KMS-11 (cell line): ENCODE results near the gene PRELID2.

Experiments
- H2AFZ ChIP-seq: fragments of 200-600 bp; sonication (generic); 2 replicates; pipeline ENCODE4 v1.6.1; 2016; ENCODE audit warnings: antibody characterized with exemption, mixed run types, low read depth
- H3K27ac ChIP-seq: fragments of 200-600 bp; sonication (generic); 2 replicates; pipeline ENCODE4 v1.6.1; 2016; ENCODE audit warnings: mild to moderate bottlenecking, mixed run types
- H3K27me3 ChIP-seq: fragments of 200-600 bp; sonication (generic); 2 replicates; pipeline ENCODE4 v1.6.1; 2017; ENCODE audit warnings: mild to moderate bottlenecking, low read depth, mixed run types, moderate library complexity; ENCODE audit not compliant: insufficient read depth
- H3K36me3 ChIP-seq: fragments of 200-600 bp; sonication (generic); 2 replicates; pipeline ENCODE4 v1.6.1; 2017; ENCODE audit warnings: mild to moderate bottlenecking, mixed run types; ENCODE audit not compliant: insufficient read depth
- H3K4me1 ChIP-seq: fragments of 200-600 bp; sonication (generic); 2 replicates; pipeline ENCODE4 v1.6.1; 2016; ENCODE audit warnings: mild to moderate bottlenecking, low read depth, mixed run types; ENCODE audit not compliant: poor library complexity, severe bottlenecking
- H3K4me2 ChIP-seq: fragments of 200-600 bp; sonication (generic); 2 replicates; pipeline ENCODE4 v1.7.0; 2016; ENCODE audit warnings: mild to moderate bottlenecking, mixed run types
- H3K4me3 ChIP-seq: fragments of 200-600 bp; sonication (generic); IDR thresholded peaks from 2 replicates; pipeline ENCODE4 v1.6.1; 2017; ENCODE audit warnings: low read depth, low read length, mixed read lengths; ENCODE audit not compliant: insufficient read depth
- H3K79me2 ChIP-seq: fragments of 200-600 bp; sonication (generic); 2 replicates; pipeline ENCODE4 v1.6.1; 2016; ENCODE audit warnings: low read depth, mixed run types; ENCODE audit not compliant: insufficient read depth
- H3K9ac ChIP-seq: fragments of 200-600 bp; sonication (generic); 2 replicates; pipeline ENCODE4 v1.6.1; 2016; ENCODE audit warnings: mild to moderate bottlenecking, mixed run types
- H4K20me1 ChIP-seq: fragments of 200-600 bp; sonication (generic); 2 replicates; pipeline ENCODE4 v1.6.1; 2016; ENCODE audit warnings: mild to moderate bottlenecking, mixed run types; ENCODE audit not compliant: insufficient read depth
- TF ChIP-seq, protein P1 (sequence below): fragments of 200-600 bp; sonication (generic); conservative IDR thresholded peaks from 2 replicates; pipeline ENCODE4 v1.6.1; 2017; ENCODE audit warnings: low read depth, mild to moderate bottlenecking, antibody characterized with exemption, low read length, moderate library complexity, mixed read lengths

The PRELID2 gene

DNA sequence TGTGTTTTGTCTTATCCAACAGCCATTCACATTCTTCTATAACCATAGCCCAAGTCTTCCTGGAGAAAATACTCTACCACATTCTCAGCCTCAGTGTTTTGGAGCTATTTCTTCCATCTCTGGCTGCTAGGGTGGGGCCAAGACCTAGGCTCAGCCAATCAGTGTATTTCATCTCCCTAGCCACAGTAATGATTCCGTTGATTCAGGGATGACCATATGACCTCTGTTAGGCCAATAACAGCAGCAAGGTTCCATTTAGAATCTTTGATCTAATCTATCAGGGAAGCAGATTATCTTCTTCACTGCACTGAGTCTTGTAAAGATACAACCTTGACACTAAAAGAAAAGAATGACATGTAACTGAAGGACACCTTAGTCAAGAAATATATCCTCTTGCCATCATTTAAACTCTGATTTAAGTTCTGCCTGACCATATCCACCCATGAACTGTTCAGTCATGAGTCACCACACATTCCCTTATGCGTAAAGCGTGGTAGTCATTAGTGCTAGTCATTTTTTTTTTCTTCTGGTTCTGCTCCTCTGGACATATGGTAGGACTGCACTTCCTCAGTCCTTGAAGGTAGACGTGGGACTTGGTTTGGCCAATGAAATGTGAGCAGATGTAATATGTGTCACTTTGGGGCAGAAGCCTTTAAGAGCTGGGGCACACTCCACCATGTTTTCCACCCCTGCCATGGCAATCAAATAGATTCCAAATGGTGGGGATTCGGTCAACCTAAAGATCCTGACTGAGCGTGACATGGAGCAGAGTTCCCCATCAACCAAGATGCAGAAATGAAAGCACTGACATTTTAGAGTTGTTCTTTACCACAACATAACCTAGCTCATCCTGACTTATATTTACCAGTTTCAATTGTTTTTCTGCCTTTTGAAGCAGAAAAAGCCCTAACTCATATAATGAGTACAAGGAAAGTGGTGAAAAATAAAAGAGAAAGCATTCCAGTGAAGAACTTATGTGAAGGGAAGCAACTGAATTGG lies 12.7 kb upstream of the PRELID2 start:
- H3K9ac ChIP-seq: no peak overlapping the region
- no peak overlapping the region for H3K4me2 ChIP-seq
- TF ChIP-seq, protein P1, sequence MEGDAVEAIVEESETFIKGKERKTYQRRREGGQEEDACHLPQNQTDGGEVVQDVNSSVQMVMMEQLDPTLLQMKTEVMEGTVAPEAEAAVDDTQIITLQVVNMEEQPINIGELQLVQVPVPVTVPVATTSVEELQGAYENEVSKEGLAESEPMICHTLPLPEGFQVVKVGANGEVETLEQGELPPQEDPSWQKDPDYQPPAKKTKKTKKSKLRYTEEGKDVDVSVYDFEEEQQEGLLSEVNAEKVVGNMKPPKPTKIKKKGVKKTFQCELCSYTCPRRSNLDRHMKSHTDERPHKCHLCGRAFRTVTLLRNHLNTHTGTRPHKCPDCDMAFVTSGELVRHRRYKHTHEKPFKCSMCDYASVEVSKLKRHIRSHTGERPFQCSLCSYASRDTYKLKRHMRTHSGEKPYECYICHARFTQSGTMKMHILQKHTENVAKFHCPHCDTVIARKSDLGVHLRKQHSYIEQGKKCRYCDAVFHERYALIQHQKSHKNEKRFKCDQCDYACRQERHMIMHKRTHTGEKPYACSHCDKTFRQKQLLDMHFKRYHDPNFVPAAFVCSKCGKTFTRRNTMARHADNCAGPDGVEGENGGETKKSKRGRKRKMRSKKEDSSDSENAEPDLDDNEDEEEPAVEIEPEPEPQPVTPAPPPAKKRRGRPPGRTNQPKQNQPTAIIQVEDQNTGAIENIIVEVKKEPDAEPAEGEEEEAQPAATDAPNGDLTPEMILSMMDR: no peak
- no peaks in the 10 kb centered on the region for H3K4me1 ChIP-seq
- no peaks in the 10 kb centered on the region for H3K36me3 ChIP-seq
- H2AFZ ChIP-seq: no peak overlapping the region
- no peaks in the 10 kb centered on the region for H3K27me3 ChIP-seq
- H3K27ac ChIP-seq: no peak overlapping the region
- no peaks in the 10 kb centered on the region for H3K79me2 ChIP-seq
- H4K20me1 ChIP-seq: no peaks in the 10 kb centered on the region
- no peak overlapping the region for H3K4me3 ChIP-seq

DNA sequence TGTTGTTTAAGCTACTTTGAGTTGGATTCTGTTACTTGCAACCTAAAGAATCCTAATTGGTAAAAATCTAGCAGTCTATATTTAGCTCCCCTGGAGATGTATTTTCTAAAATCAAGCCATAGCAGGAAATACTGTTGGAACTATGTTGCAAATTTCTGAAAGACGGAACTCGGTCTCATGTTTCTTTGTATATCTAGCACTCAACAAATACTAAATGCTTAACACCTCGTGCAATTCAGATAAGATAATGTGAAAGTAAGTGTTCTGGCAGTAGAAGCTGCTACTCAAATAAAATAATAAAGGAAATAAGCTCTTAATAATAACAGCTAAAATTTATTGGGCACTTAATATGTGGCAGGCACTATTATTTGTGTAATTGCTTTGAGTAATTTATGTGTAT lies 10.9 kb upstream of the PRELID2 start:
- Histone ChIP-seq H3K9ac (no peak overlapping the region), H3K36me3 (no peaks in the 10 kb centered on the region), H3K27me3 (no peaks in the 10 kb centered on the region), H3K4me2 (no peak overlapping the region), H2AFZ (no peak overlapping the region), H3K4me1 (peaks cover 3% of the 10 kb centered on the region), H4K20me1 (no peaks in the 10 kb centered on the region), H3K79me2 (no peaks in the 10 kb centered on the region), H3K4me3 (no peak overlapping the region), H3K27ac (no peak overlapping the region)
- TF ChIP-seq, protein P1: no peak

DNA sequence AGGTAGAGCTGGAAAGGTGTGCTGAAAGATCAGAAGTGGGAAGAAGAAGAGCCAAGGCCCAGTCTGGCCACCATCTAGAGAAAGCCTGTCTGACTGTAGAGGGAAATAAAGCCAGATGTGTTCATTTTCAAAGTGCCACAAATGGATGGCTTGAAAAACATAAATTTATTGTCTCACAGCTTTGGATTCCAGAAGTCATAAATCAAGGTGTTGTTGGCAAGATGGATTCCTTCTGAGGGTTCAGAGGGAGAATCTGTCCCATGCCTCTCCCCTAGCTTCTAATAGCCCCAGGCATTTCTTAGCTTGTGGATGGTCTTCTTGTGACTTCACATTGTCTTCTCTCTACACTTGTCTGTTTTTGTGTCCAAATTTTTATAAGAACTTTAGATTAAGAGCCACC lies 6.2 kb upstream of the PRELID2 start:
- peaks cover 7% of the 10 kb centered on the region for H3K4me1 ChIP-seq
- H3K4me3 ChIP-seq: no peak overlapping the region
- no peak overlapping the region for H2AFZ ChIP-seq
- H3K79me2 ChIP-seq: no peaks in the 10 kb centered on the region
- H3K4me2 ChIP-seq: no peak overlapping the region
- TF ChIP-seq, protein P1: no peak
- H3K9ac ChIP-seq: no peak overlapping the region
- H3K27me3 ChIP-seq: no peaks in the 10 kb centered on the region
- H4K20me1 ChIP-seq: no peaks in the 10 kb centered on the region
- no peak overlapping the region for H3K27ac ChIP-seq
- no peaks in the 10 kb centered on the region for H3K36me3 ChIP-seq

DNA sequence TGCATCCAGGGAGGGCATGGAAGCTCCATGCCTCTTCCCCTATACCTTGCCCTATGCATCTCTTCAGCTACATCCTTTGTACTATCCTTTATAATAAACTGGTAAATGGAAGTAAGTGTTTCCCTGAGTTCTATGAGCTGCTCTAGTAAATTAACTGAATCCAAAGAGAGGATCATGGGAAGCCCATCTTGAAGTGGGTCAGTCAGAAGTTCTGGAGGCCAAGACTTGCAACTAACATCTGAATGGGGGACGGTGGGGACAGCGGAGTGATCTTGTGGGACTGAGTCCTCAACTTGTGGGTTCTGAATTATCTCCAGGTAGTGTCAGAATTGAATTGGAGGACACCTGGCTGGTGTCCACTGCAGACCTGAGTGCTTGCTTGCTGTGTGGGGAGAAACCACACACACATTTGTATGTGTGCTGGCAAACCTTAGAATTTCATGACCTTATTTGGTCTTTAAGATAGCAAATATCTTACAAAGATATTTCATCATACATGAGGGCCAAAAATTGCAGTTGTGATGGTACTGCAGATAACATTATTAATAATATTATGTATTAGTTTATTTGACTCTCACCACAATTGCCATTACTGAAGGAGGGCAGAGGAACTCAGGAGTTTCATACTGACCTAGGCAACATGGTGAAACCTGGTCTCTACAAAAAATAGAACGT lies 5.5 kb upstream of the PRELID2 start:
- no peaks in the 10 kb centered on the region for H4K20me1 ChIP-seq
- TF ChIP-seq, protein P1: no peak
- H3K36me3 ChIP-seq: no peaks in the 10 kb centered on the region
- no peak overlapping the region for H3K4me2 ChIP-seq
- no peak overlapping the region for H2AFZ ChIP-seq
- H3K9ac ChIP-seq: no peak overlapping the region
- no peaks in the 10 kb centered on the region for H3K27me3 ChIP-seq
- no peak overlapping the region for H3K27ac ChIP-seq
- H3K79me2 ChIP-seq: no peaks in the 10 kb centered on the region
- H3K4me3 ChIP-seq: no peak overlapping the region
- H3K4me1 ChIP-seq: peaks cover 10% of the 10 kb centered on the region
